ENCODE results near the gene COG3.

DNA sequence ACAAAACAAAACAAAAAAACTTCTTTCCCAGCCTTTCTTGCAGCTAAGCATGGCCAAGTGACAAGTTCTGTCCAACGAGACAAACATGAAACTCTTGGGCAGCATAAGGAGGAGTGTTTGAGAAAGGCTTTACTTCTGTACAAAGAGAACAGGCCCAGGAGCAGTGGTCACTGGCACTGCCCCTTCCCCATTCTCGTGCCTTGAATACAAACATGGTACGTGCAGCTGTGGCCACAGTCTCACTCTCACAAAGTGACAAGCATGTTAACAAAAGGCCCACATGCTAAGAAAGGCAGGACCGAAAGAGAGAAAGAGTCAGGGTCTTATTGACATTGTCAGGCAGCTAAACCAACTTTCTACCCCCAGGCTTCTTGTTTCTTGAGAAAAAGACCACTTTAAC, 26.8 kb upstream of the COG3 start:
- TF ChIP-seq, protein P1, sequence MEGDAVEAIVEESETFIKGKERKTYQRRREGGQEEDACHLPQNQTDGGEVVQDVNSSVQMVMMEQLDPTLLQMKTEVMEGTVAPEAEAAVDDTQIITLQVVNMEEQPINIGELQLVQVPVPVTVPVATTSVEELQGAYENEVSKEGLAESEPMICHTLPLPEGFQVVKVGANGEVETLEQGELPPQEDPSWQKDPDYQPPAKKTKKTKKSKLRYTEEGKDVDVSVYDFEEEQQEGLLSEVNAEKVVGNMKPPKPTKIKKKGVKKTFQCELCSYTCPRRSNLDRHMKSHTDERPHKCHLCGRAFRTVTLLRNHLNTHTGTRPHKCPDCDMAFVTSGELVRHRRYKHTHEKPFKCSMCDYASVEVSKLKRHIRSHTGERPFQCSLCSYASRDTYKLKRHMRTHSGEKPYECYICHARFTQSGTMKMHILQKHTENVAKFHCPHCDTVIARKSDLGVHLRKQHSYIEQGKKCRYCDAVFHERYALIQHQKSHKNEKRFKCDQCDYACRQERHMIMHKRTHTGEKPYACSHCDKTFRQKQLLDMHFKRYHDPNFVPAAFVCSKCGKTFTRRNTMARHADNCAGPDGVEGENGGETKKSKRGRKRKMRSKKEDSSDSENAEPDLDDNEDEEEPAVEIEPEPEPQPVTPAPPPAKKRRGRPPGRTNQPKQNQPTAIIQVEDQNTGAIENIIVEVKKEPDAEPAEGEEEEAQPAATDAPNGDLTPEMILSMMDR (IDR thresholded peaks at IDR 0.05), result no peak
- no peak for TF ChIP-seq POLR2A (IDR thresholded peaks at IDR 0.05)

Data from testis (tissue), 2 donors.